Breast epithelium (tissue), 3 donors: ENCODE results near the gene GFPT2.

Experiments
- POLR2A ChIP-seq: fragments of 450-650 bp; IDR thresholded peaks from one replicate; pipeline ENCODE4 v1.6.1; 2016; ENCODE audit warnings: antibody characterized with exemption, mild to moderate bottlenecking, moderate library complexity
- TF ChIP-seq, protein P1 (sequence below), 3 donors: fragments of 450-650 bp; IDR thresholded peaks; one replicate each; pipeline ENCODE4 v1.5.1; 2016 to 2017; ENCODE audit warnings: antibody characterized with exemption in 3 of 3, mild to moderate bottlenecking in 3 of 3, moderate library complexity in 3 of 3

DNA sequence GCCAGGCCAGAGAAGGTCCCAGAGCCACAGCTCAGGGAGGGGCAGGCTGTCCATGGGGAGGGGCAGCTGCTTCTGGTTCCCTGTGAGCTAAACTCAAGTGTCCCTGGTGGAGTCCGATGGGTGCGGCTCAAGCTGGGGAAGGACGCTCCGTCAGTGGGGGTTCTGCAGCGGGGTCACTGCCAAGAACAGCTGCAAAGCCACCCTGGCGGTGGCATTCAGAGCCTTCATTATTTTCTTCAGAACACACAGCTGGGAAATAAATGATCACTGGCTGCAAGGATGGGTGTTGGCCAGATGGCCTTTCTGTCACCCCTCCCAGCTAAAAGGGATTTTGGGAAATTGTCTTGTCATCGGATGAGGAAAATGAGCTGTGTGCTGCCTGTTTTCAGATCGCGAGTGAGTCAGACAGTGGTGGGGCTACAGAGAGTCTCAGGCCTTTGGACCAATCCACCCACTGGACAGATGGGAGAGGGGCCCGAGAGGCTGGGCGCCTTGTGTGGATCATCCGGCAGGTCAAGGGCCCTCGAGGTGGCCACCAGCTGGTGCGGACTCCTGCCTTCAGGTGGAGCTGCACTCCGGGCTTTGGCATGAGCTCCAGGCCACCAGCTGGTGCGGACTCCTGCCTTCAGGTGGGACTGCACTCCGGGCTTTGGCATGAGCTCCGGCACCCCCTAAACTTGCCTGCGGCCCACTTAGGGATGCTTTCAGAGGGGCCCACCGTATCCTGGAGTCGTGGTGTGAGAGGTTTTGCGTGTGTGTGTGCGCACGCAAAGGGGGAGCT, 17.9 kb upstream of the GFPT2 start:
- TF ChIP-seq, protein P1, sequence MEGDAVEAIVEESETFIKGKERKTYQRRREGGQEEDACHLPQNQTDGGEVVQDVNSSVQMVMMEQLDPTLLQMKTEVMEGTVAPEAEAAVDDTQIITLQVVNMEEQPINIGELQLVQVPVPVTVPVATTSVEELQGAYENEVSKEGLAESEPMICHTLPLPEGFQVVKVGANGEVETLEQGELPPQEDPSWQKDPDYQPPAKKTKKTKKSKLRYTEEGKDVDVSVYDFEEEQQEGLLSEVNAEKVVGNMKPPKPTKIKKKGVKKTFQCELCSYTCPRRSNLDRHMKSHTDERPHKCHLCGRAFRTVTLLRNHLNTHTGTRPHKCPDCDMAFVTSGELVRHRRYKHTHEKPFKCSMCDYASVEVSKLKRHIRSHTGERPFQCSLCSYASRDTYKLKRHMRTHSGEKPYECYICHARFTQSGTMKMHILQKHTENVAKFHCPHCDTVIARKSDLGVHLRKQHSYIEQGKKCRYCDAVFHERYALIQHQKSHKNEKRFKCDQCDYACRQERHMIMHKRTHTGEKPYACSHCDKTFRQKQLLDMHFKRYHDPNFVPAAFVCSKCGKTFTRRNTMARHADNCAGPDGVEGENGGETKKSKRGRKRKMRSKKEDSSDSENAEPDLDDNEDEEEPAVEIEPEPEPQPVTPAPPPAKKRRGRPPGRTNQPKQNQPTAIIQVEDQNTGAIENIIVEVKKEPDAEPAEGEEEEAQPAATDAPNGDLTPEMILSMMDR (IDR thresholded peaks at IDR 0.05), result no peak
- TF ChIP-seq POLR2A, result no peak
